Mesothelial cell of epicardium (in vitro differentiated cells): ENCODE results near the gene SLAMF7. TPM values are rescaled to one million over a fixed set of nuclear protein-coding genes. Genes with fewer than 3 reads are reported as not detected.

Experiments
- DNase-seq, 2 experiments: peaks; one replicate each; pipeline ENCODE4 v3.0.0; 2021; ENCODE audit warnings: low spot score in 2 of 2; ENCODE audit not compliant: unreplicated experiment in 2 of 2
- H3K27ac Mint-ChIP-seq: 2 replicates; pipeline ENCODE4 v1.8.0; 2021; ENCODE audit warnings: mixed read lengths
- H3K27me3 Mint-ChIP-seq: 2 replicates; pipeline ENCODE4 v1.8.0; 2021; ENCODE audit warnings: low read depth, mixed read lengths
- H3K36me3 Mint-ChIP-seq: 2 replicates; pipeline ENCODE4 v1.8.0; 2021; ENCODE audit warnings: mixed read lengths
- H3K4me1 Mint-ChIP-seq: 2 replicates; pipeline ENCODE4 v1.8.0; 2021; ENCODE audit warnings: mixed read lengths
- H3K4me3 Mint-ChIP-seq: 2 replicates; pipeline ENCODE4 v1.8.0; 2021; ENCODE audit warnings: mild to moderate bottlenecking, moderate library complexity, mixed read lengths
- H3K9me3 Mint-ChIP-seq: 2 replicates; pipeline ENCODE4 v1.8.0; 2021; ENCODE audit warnings: mixed read lengths
- CTCF ChIP-seq: fragments of 200-600 bp; sonication (generic); IDR thresholded peaks from one replicate; pipeline ENCODE4 v1.5.0; 2021; ENCODE audit warnings: antibody characterized with exemption; ENCODE audit not compliant: unreplicated experiment
- total RNA-seq: library from RNA; stranded (reverse); gene quantifications from 3 replicates; pipeline ENCODE4 v1.2.1, GENCODE V29; 2021

Gene SLAMF7
- total RNA-seq, 1 donor from 2014 or later = not detected

- DNase-seq = no peak
- Mint-ChIP-seq H3K9me3 (no peaks in the 10 kb centered on the region), H3K27ac (no peak overlapping the region), H3K36me3 (no peaks in the 10 kb centered on the region), H3K4me1 (peaks cover 4% of the 10 kb centered on the region), H3K27me3 (no peaks in the 10 kb centered on the region), H3K4me3 (no peak overlapping the region)
- TF ChIP-seq CTCF = no peak
Observed at GRCh38 chr1:160706526-160707235, 32.4 kb upstream of the SLAMF7 start.

GRCh38 chr1:160707236-160708064 is 31.6 kb upstream of the SLAMF7 start:
- peaks cover 8% of the 10 kb centered on the region for H3K4me1 Mint-ChIP-seq
- no peak for TF ChIP-seq CTCF
- no peak overlapping the region for H3K4me3 Mint-ChIP-seq
- H3K9me3 Mint-ChIP-seq = no peaks in the 10 kb centered on the region
- H3K27me3 Mint-ChIP-seq = no peaks in the 10 kb centered on the region
- no peak overlapping the region for H3K27ac Mint-ChIP-seq
- DNase-seq = no peak
- no peaks in the 10 kb centered on the region for H3K36me3 Mint-ChIP-seq

GRCh38 chr1:160708118-160708517 is 30.9 kb upstream of the SLAMF7 start:
- no peaks in the 10 kb centered on the region for H3K36me3 Mint-ChIP-seq
- no peak for TF ChIP-seq CTCF
- peaks cover 8% of the 10 kb centered on the region for H3K4me1 Mint-ChIP-seq

DNA sequence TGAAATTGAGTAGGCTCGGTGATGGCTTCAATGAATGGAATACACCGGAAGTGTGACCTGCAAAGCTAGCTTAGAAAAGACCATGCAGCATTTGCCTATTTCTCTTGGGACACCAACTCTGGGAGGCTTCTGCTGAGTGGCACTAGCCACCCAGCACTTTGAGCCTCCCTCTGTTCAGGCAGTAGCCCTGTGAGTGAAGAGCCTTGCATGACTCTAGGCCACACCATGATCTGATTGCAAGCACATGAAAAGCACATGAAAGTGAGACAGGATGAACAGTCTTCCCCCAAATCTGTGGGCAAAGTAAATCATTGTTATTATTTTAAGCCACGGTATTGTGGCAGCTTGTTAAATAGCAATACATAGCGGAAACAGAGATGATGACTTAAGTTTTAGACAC is 30.2 kb upstream of the SLAMF7 start:
- Mint-ChIP-seq H3K27me3 (no peaks in the 10 kb centered on the region), H3K4me3 (no peak overlapping the region), H3K9me3 (no peaks in the 10 kb centered on the region), H3K36me3 (no peaks in the 10 kb centered on the region), H3K27ac (no peak overlapping the region), H3K4me1 (peaks cover 8% of the 10 kb centered on the region)
- DNase-seq = no peak
- TF ChIP-seq CTCF = no peak

More at GRCh38 chr1:160708118-160708517, 30.9 kb upstream of the SLAMF7 start:
- Mint-ChIP-seq H3K9me3 (no peaks in the 10 kb centered on the region), H3K27ac (no peak overlapping the region), H3K27me3 (no peaks in the 10 kb centered on the region), H3K4me3 (no peak overlapping the region)
- no peak for DNase-seq

GRCh38 chr1:160709715-160710114 is 29.3 kb upstream of the SLAMF7 start:
- TF ChIP-seq CTCF = no peak
- H3K9me3 Mint-ChIP-seq = no peaks in the 10 kb centered on the region
- no peaks in the 10 kb centered on the region for H3K27me3 Mint-ChIP-seq
- H3K27ac Mint-ChIP-seq = no peak overlapping the region
- peaks cover 7% of the 10 kb centered on the region for H3K4me1 Mint-ChIP-seq
- no peak for DNase-seq
- H3K36me3 Mint-ChIP-seq = no peaks in the 10 kb centered on the region
- no peak overlapping the region for H3K4me3 Mint-ChIP-seq
